ENCODE results near the gene ADARB2.
A peak's percentile ranks its signal among the peaks of the same experiment; 100 is the strongest.

The ADARB2 gene

DNA sequence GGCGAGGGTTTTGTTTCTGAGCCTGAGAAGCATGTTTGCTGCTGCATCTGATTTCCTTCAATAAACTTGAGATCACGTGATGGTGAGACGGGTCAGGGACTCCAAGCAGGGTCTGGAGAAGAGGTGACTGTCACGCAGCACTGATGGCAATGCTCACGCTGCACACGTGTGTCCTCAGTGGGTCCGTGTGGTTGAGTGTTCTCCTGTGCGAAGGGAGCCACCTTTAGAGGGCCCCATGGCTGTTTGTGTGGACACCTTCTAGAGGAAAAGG is 580.8 kb downstream of the ADARB2 start:
- DNase-seq = no peak

DNA sequence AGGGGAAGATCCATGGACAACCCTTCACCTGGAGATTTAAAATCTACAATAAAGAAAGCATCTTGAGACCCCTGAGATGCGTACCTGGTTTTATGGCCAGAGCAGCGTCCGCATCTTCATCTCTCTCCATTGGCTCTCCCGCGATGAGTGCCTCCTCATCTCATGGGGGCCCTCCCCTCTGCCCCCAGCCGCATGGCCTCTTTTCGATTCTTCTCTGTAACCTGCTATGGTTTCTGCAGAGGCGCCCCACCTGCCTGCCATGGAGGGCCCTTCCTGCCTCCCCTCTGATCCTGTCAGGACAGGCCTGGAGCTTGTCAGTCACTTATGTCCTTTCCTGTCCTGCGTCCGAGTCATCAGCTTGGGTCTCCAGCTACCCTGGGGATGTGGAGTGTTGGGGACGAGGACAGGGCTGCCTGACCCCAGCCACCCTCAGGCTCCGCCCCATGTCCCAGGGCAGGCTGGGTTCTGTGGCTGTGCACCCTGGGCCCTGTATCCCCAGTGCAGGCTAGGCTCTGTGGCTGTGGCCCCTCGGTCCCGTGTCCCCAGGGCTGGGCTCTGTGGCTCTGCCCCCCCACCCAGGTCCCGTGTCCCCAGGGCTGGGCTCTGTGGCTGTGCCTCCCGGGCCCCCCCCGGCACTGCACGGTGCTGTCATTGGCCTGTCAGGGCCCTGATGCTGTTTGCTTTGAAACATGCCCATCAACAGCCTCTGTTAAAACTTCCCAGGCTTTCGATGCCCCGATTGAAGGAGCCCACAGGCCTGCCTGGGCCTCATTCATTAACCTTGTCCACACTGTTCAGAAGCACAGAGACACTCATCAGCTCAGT is 581.3 kb downstream of the ADARB2 start:
- no peak for DNase-seq

DNA sequence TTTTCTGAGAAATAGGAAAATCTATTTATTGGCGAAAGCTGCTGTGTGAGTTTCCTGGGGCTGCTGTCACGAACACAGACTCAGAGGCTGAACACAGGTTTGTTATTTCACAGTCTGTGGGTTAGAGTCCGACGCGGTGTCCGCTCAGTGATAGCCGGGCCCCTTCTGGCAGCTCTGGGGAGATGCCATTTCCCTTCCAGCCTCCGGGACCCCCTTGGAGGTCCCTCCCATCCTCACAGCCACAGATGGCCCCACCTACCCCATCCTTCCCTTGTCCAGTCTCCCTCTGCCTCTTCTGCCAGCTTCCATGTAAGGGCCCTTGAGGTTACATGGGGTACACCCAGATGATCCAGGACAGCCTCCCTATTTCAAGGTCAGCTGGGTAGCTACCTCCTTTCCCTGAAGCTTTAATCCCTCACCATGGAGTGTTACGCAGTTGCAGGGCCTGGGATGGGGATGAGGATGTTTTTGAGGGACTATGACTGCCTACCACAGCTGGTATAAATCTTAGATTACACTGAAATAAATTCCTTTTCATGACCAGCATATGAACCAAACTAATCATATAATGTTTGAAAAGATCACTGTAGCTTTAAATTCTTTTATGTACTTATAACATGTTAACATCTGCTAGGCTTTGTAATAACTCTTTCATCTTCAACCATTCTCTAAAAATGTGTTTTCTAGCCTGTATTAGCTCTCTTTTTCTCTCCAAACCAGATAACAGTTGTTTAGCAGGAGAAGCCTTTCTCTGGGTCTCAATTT is 582.6 kb downstream of the ADARB2 start:
- no peak for DNase-seq

DNA sequence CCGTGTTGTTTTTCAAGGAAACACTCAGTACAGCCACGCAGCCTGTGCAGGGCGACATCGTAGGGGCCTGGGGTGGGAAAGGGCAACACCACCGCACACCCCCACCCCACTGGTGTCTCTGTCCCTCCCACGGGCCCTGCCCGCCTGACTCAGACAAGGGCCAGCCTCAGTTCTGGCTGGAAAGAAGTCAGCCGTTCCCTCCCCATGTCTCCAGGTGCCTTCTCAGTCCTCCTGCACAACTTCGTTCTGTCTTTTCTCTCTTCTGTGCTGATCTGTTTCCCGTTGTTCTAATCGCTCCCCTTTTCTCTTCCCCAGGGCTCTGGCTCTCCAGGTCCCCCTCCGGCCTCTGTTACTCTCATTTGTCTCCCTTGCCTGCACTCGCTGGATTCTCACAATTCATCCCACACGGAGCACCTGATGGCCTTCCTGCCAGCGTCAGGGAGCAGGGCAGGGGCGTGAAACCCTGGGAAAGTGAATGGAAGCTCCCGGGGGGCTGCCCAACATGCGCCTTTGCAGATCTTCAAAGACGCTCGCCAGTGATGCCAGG is 583.4 kb downstream of the ADARB2 start:
- no peak for DNase-seq

DNA sequence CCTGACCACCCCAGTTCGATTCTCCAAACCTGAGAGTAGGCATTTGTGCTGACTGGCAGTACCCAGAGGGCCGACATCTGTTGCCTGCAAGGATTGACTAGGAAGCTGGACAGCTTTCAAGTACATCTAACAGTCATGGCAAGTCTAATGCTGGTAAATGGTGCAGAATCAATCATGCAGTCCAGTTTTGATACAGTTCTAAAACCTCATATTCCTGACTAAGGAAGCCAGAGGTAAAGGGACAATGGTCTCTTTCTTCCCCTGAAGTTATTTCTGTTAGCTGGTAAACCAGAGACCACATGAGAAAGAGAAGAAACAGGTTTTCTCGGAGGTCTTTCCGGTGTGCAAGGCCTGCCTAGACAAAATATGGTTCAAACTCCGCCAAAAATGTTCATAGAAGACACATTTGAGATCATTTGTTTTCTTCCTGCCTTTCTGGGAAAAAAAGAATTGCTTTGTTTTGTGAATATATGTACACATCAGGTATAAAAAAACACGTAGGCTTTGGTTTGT is 584.0 kb downstream of the ADARB2 start:
- DNase-seq = no peak

DNA sequence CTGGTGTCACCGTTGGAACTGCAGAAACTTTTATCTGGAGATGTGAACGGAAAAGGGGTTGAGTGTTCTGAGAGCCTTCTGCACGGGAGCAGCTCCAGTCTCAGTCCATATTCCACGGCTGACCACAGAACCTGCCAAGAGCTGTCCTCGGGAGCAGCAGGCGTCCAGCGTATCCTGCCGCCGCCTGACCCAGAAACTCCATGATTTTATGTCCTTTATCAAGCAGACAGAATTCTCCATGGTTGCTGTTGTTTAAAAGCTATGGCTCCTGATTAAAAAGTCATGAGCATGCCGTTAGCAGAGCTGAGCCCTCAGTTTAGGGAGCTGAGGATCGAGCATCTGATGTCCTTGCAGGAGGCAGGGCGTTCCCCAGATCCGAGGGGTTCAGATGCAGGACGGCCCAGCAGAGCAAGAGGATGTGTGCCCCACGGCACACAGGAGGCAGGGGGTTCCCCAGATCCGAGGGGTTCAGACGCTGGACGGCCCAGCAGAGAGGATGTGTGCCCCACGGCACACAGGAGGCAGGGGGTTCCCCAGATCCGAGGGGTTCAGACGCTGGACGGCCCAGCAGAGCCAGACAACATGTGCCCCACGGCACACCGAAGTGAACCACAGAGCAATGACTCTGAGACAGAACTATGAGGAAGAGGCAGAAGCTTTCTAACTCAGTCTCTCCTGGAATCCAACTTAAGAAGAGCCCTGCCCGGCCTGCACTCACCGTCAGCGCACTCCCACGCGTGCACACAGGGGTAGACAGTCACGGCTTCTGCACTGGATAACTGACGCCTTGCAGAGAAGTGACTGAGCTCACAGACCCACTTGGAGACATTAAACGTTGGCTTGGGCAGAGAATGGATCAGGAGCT is 584.7 kb downstream of the ADARB2 start:
- no peak for DNase-seq

DNA sequence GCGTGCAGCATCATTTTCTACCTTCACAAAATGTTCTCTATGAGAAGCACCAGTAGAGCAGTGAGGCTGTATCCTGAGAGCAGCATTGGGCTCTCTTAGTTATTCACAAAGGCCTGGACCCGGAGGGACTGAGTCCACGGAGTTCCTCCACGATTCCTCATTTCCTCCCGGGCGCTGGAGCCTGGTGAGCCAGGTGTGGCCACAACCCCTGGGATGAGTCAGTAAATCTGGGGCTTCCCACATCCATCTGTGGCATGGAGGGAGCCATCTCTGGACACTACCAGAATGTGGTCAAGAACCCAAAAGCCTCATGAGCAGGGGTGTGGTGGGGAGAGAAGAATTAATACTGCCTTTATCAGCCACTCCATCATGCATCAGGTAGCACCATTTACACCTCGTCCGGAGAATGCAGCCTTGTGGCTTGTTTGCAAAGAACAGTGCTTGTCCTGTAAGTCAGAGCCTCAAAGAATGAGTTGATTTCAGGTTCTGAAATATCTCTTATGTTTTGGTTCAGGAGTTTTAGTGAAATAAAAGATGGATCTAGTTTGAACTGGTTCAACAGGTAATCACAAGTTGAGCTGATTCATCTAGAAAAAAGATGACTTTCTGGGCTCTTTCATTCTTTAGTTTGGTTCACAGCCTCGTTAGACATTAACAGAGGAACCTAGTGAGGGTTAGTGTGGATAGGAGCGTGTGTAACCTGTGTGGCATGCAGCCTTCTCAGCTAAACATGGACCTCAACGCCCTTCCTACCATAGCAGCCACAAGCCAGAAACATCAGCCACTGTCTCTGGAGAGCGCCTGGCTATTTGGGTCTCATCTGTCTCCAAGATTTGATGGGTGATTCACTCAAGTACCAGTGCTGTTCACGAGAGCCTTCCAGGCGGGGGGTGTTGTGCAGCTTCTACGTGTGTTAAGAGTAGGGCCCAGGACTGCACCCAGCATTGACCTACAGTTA is 586.0 kb downstream of the ADARB2 start:
- no peak for DNase-seq

DNA sequence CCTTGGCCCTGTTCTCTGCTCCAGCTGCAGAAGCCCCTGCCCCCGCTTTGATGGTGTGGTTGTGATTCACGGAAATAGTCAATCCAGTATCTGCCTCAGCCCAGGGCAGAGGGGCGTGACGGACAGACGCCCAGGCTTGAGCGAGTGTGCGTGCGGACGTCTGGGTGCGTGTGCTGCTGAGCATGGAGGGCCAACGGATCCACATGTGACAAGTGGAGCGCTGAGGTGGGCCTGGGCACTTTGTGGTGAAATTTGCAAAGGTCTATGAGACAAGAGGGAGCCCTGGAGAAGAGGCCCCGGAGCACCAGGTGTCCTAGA is 586.7 kb downstream of the ADARB2 start:
- DNase-seq = no peak

DNA sequence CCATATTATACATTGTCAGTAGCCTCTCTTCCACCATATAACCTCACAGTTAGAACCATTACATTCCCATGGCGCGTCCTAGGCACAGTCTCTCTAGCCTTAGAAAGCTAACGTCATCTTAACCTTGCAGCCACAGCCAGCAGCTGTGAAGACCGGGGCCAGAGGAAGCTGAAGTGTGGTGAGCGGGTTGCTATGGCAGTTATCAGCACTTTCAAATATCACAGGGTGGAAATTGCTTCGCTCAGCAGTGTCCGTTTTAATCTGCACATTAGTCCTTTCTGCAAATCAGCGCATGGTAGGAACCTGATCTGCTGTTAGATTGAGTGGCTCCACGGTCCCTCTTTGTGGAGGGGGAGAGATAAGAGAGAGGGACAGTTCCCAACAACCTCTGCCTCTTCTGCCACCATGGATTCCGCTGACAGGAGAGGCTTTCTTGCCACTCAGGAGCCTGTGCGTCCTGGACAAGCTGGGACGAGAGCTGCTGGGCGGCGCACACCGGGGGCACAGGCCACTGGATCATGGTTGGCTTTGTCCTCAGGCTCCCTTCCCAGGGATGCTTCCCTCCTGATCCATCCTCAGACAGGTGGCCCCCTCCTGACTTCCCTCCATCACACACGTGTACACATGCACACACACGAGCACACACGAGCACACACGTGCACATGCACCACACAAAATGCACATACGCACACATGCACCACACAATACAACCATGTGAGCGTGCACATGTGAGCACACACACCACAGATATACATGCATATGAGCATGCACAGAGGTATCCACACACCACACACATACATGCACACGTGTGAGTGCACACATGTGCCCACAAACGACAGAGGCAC is 587.3 kb downstream of the ADARB2 start:
- peak; percentile 20 to 43 for DNase-seq

DNA sequence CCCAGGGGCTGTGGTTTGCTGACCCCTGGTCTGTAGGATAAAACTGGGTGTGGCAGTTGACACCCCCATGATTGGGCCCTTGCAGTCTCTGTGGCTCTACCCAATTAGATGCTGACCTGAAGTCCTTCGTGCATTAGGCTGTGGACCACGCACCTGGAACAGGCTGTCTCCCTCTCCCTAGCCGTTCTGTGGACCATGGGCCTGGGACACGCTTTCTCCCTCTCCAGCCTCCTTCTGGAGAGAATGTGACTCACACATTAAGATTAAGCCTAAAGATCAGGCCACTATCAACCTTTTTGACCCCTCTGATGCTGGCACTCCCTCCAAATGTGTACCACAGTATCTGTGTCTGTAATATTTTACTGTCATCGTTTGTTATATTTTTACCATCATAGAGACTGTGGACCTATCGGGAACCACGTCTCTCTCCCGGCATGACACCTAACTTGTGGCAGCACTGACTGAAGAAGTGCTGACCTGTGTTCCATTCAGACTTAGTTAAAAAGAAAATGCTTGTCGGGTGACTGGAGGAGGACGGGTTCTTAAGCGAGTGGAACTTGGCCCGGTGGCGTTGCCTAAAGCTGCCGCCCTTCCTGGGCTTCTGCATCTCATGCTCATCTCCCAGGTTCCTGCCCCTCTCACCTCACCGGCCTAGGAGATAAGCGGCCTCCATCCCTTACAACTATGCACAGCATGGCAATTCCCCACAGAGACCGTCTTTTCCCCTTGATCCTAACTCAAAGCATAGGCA is 588.3 kb downstream of the ADARB2 start:
- no peak for DNase-seq

DNA sequence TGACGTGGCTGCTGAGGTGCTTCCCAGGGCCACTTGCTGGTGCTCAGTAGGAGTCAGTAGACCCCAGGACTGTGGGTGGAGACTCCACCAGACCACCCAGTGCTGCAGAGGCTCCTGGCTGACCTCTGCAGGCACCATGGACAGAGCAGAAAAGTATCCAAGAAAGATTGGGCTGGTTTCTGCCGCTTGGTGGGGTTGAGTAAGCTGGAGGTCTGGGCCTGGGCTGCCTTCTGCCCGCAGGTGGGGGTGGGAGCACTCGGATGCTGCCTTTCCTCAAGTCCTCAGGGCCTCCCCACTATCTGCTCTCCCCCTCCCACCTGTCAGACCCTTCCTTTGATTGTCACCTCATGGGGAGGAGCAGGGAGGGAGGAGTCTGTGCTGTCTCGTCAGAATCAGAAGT is 589.5 kb downstream of the ADARB2 start:
- no peak for DNase-seq

DNA sequence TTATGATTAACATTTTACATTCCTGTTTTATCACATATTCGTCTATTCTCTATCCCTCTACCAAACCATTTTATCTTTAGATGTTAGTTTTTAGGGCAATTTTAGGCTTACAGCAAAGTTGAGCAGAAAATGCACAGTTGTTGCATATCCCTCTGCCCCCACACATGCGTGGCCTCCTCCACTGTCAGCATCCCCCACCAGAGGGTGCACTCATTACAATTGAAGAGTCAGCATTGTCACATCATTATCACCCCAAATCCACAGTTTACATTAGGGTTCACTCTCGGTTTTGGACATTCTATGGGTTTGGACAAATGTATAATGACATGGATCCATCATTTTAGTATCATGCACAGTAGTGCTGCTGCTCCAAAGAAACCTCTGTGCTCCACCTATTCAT is 594.7 kb downstream of the ADARB2 start:
- peak in 1 of 2 donors; percentile 15 for DNase-seq

DNA sequence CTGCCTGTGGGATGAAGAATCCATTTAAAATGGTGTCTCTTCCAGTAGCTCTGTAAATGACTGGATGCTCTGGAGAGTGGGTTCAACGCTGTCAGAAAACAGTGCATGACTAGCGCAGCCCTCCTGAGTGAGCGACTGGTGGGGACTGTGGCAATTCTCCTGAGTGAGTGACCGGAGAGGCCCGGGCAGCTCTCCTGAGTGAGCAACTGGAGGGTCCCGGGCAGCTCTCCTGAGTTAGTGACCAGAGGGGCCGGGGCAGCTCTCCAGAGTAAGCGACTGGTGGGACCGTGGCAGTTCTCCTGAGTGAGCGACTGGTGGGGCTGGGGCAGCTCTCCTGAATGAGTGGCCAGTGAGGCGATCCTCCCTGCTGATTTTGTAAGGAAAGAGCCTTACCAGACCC is 595.6 kb downstream of the ADARB2 start:
- DNase-seq = no peak

DNA sequence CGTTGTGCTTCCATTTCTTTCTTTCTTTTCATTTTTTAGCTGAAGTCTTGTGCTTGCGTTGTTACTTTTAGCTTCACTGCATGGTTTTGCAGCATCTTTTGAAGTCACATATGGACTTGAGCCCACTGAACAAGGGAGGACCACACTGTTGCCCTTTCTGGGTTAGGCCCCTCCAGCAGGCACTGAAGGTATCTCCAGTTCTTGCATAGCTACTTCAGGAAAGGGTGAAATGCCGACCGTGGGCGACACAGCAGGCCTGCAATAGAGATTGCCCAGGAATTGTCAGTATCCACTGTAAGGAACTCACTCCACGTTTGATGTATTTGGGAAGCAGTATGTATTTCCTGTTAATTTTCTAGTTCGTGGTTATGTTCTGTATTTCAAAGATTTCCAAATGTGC is 596.1 kb downstream of the ADARB2 start:
- no peak for DNase-seq

DNA sequence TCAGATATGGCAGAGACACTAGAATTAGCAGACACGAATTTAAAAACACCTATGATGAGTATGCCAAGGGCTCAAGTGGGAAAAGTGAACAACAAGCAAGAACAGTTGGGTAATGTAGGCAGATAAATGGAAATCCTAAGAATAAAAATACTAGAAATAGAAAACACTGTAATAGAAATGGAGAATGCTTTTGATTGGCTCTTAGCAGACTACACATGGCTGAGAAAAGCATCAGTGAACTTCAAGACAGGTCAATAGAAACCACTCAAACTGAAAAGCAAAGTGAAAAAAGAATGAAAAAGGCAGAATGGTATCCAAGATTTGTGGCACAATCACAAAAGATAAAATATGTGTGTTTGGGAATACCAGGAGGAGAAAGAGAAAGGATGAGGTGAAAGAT is 598.8 kb downstream of the ADARB2 start:
- no peak for DNase-seq

DNA sequence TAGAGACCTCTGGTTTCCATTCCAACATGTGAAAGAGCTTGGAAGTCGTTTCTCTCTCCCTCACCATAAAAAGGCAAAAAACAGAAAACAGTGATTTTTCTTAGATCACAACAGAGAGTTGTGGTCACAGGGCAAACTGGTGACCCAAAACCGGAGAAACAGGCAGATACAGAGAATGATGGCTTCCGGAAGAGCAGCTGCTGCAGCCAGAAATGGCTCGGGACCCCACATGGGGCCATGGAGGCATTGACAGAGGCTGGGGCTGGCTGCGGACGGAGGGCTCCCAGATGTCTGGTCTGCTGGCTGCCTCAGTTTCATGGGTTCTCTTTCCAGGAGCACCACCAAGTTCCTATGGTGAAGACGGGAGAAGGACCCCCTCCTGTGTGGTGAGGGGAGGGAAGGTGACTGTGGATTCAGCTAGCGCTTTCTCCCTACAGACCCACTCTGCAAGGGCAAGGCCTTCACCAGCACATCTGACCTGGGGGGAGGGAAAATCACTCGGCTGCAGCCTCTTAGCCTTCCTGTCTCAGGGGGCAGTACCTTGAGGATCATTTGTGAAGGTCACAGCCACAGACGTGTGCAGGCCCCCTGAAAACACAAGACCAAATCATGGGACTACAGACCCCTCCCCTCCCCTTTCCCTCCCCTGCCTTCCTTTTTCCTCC is 599.7 kb downstream of the ADARB2 start:
- DNase-seq = no peak

DNA sequence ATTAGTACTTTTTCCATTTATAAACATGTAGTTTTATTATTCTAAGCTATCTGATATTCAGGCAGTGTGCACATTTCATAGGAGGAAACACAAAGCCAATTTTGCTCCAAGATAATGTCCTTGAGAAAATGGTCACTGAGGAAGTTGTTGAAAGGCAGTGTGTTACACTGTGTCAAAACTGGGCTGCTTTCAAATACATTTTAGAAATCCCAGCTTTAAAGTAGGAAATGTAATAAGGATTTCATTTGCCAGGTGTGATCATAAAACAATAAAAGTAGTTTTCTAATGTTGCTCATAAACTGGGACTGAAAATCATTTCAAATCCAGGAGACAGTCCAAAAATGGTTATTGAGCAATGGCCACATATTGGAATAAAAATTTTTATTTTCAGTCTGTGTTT is 601.1 kb downstream of the ADARB2 start:
- no peak for DNase-seq

DNA sequence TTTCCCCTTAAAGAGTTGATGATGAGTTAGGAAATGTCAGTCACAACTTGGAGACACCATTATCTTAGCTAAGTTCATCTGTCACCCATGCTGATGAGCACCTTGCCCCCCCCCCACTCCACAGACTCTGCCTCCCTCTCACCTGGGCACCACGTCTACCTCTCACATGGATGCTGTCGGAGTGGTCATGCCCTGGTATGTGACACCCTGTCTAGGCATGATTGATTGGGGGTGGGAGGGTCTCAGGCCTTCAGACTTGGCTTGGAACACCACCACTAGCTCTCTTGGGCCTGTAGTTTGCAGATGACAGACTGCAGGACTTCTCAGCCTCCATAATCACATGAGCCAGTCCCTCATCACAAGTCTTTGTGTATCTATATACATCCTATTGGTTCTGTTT is 603.2 kb downstream of the ADARB2 start:
- no peak for DNase-seq

DNA sequence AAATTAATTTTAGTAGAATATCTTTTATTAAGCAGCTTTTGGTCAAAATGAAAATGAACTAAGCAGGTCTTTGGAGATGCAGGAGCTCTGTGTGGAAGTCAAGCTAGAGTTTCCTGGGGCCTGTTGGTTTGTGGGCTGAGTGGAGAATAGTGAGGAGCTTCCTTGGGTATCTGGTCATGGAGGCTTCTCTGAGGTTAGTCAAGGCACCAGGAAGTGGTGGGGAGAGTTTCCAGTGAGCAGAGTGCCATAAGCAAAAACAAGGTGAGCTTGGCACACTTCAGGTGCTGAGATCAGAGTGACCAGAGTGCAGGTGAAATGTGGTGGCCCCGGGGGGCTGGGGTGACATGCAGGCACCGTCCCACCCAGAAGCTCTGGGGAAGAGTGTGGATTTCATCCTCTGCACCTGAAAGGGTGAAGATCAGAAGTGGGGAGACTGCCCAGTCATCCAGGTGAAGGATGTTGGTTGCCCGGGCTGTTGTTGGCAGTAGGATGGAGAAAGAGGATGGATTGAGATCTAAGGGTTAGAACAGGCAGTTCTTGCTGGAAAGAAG is 603.8 kb downstream of the ADARB2 start:
- no peak for DNase-seq

DNA sequence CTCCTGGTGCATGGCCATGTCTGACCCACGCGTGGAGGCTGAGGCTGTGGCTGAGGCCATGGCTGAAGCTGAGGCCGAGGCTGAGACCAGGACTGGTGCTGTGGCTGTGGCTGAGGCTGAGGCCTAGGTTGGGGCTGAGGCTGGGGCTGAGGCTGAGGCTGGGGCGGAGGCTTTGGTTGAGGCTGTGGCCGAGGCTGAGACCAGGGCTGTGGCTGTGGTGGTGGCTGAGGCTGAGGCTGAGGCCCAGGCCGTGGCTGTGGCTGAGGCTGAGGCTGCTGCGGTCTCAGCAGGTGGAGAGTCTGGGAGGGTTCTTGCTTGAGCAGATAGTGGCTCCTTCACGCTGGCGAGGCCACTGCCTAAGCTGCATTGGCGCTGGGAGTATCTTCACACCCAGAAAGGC is 604.7 kb downstream of the ADARB2 start:
- DNase-seq = no peak

Measured in CD4-positive, alpha-beta T cell treated with Interleukin-1 beta for 1 hour (primary cell).